HL-60 (cell line): ENCODE results near the gene PCSK4.

Experiments
- DNase-seq, 2 experiments: peaks; one replicate each; pipeline ENCODE4 v3.0.0-alpha.2; 2010 to 2020; ENCODE audit warnings: low read depth in 1 of 2, low spot score in 1 of 2
- H3K27ac ChIP-seq: fragments of 250-450 bp; sonication (Bioruptor Pico); replicated peaks from 2 replicates; pipeline ENCODE4 v1.5.1; 2020; ENCODE audit warnings: mild to moderate bottlenecking, moderate library complexity
- H3K27me3 ChIP-seq: fragments of 250-450 bp; sonication (Bioruptor Pico); 2 replicates; pipeline ENCODE4 v1.5.1; 2021; ENCODE audit warnings: mild to moderate bottlenecking, moderate library complexity; ENCODE audit not compliant: insufficient read depth, poor library complexity, severe bottlenecking
- H3K4me3 ChIP-seq: replicated peaks from 2 replicates; pipeline ENCODE4 v1.5.1; 2011; ENCODE audit warnings: mild to moderate bottlenecking, control low read depth, low read length; ENCODE audit not compliant: insufficient read depth
- GABPA ChIP-seq: IDR thresholded peaks from 2 replicates; pipeline ENCODE4 v1.6.1; 2012; ENCODE audit warnings: low read depth
- POLR2AphosphoS5 ChIP-seq: IDR thresholded peaks from 2 replicates; pipeline ENCODE4 v1.6.1; 2012; ENCODE audit warnings: low read depth
- SPI1 ChIP-seq: IDR thresholded peaks from 2 replicates; pipeline ENCODE4 v1.6.1; 2012; ENCODE audit warnings: low read depth, mild to moderate bottlenecking, borderline replicate concordance
- TF ChIP-seq, protein P1 (sequence below): IDR thresholded peaks from one replicate; pipeline ENCODE4 v1.5.1; 2011; ENCODE audit warnings: low read length, control low read depth, inconsistent platforms; ENCODE audit not compliant: insufficient read depth
- TF ChIP-seq, protein P2 (sequence below): IDR thresholded peaks from 2 replicates; pipeline ENCODE4 v1.6.1; 2012; ENCODE audit warnings: low read depth; ENCODE audit not compliant: insufficient replicate concordance

Gene PCSK4

DNA sequence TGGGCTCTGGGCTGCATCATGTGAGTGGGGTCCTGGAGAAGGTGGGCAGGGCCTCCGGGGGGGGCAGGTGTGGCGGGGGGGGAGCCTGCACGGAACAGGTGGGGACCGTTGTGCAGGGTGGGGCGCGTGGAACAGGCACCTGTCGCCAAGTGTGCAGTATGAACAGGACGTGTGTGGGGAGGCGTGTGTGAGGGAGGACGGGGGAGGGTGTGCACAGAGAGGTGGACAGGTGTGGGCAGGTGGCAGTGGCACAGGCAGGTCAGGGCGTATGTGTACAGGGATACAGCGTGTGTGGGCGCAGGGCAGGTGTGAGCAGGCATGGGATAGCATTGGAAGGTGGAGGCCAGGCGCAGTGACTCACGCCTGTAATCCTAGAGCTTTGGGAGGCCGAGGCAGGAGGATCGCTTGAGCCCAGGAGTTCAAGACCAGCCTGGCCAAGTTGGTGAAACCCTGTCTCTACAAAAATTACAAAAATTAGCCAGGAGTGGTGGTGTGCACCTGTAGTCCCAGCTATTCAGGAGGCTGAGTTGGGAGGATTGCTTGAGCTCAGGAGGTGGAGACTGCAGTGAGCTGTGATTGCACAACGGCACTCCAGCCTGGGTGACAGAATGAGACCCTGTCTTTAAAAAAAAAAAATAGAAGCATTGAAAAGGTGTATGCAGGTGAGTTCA lies 37.0 kb upstream of the PCSK4 start:
- peaks cover 20% of the 10 kb centered on the region for H3K27me3 ChIP-seq
- H3K27ac ChIP-seq: no peak overlapping the region
- no peak for DNase-seq
- H3K4me3 ChIP-seq: no peak overlapping the region
- TF ChIP-seq POLR2AphosphoS5 (no peak), GABPA (no peak), SPI1 (no peak)
- TF ChIP-seq, protein P1, sequence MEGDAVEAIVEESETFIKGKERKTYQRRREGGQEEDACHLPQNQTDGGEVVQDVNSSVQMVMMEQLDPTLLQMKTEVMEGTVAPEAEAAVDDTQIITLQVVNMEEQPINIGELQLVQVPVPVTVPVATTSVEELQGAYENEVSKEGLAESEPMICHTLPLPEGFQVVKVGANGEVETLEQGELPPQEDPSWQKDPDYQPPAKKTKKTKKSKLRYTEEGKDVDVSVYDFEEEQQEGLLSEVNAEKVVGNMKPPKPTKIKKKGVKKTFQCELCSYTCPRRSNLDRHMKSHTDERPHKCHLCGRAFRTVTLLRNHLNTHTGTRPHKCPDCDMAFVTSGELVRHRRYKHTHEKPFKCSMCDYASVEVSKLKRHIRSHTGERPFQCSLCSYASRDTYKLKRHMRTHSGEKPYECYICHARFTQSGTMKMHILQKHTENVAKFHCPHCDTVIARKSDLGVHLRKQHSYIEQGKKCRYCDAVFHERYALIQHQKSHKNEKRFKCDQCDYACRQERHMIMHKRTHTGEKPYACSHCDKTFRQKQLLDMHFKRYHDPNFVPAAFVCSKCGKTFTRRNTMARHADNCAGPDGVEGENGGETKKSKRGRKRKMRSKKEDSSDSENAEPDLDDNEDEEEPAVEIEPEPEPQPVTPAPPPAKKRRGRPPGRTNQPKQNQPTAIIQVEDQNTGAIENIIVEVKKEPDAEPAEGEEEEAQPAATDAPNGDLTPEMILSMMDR: no peak
- TF ChIP-seq, protein P2, sequence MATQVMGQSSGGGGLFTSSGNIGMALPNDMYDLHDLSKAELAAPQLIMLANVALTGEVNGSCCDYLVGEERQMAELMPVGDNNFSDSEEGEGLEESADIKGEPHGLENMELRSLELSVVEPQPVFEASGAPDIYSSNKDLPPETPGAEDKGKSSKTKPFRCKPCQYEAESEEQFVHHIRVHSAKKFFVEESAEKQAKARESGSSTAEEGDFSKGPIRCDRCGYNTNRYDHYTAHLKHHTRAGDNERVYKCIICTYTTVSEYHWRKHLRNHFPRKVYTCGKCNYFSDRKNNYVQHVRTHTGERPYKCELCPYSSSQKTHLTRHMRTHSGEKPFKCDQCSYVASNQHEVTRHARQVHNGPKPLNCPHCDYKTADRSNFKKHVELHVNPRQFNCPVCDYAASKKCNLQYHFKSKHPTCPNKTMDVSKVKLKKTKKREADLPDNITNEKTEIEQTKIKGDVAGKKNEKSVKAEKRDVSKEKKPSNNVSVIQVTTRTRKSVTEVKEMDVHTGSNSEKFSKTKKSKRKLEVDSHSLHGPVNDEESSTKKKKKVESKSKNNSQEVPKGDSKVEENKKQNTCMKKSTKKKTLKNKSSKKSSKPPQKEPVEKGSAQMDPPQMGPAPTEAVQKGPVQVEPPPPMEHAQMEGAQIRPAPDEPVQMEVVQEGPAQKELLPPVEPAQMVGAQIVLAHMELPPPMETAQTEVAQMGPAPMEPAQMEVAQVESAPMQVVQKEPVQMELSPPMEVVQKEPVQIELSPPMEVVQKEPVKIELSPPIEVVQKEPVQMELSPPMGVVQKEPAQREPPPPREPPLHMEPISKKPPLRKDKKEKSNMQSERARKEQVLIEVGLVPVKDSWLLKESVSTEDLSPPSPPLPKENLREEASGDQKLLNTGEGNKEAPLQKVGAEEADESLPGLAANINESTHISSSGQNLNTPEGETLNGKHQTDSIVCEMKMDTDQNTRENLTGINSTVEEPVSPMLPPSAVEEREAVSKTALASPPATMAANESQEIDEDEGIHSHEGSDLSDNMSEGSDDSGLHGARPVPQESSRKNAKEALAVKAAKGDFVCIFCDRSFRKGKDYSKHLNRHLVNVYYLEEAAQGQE: no peak

DNA sequence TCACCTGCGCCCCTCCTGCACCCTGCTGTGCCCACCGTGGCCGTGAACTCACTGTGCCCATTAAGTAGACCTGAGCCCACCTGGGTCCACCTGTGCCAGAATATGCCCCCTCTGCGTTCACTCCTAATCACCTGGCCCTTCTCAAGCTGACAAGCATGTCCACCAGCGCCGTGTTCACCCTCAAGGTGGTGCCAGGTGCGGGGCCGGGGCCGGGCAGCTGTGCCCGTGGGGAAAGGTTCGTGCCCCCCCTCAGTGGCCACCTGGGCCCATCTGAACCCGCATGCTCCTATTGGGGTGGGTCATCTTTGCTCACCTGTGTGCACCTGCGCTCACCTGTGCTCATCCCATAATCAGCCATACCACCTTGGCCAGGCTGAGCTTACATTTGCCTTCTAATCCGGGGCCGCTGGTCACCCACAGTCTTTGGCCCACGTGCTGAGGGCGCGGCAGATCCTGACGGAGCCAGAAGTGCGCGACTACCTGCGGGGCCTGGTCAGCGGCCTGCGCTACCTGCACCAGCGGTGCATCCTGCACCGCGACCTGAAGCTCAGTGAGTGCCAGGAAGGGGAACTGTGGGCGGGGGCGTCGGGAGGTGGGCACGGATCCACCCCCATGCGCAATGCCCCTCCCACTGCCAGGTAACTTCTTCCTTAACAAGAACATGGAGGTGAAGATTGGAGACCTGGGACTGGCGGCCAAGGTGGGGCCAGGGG lies 36.1 kb upstream of the PCSK4 start:
- Histone ChIP-seq H3K27me3 (peaks cover 22% of the 10 kb centered on the region), H3K27ac (no peak overlapping the region), H3K4me3 (no peak overlapping the region)
- TF ChIP-seq POLR2AphosphoS5 (no peak), SPI1 (no peak), GABPA (no peak)
- TF ChIP-seq, protein P1: no peak
- TF ChIP-seq, protein P2: no peak
- no peak for DNase-seq

DNA sequence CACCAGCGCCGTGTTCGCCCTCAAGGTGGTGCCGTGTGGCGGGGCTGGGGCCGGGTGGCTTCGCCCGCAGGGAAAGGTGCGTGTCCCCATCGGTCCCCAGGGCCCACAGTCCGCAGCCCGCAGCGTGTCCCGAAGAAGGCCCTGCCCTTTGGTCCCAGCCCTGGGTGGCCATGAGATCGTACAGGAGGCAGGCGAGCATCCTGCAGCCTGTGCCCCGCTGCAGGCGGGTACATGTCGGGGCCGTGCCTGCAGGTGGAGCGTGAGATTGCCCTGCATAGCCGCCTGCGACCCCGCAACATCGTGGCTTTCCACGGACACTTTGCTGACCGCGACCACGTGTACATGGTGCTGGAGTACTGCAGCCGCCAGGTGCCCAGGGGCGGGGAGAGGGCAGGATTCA lies 35.2 kb upstream of the PCSK4 start:
- no peak for DNase-seq
- no peak overlapping the region for H3K4me3 ChIP-seq
- peaks cover 22% of the 10 kb centered on the region for H3K27me3 ChIP-seq
- H3K27ac ChIP-seq: no peak overlapping the region
- no peak for TF ChIP-seq SPI1

DNA sequence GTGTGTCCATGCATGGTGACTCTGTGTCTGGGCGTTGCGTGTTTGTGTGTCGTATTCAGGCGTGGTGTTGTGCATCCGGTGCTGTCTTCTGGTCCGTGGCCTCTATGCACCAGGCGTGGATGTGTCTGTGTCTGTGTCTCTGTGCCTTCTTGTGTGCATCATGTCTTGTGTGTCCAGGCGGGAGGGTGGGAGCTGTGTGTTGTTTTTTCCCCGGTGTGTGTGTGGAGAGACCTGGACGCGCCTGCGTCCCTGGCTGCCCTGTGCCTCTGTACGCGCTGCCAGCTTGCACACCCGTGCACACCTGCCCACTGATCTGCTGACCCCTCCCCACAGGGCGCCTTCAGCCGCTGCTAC lies 34.8 kb upstream of the PCSK4 start:
- peaks cover 22% of the 10 kb centered on the region for H3K27me3 ChIP-seq
- TF ChIP-seq, protein P2: no peak
- TF ChIP-seq GABPA (no peak), POLR2AphosphoS5 (no peak), SPI1 (no peak)
- TF ChIP-seq, protein P1: no peak
- no peak for DNase-seq
- H3K27ac ChIP-seq: no peak overlapping the region
- no peak overlapping the region for H3K4me3 ChIP-seq
